Urothelium cell line (cell line): Measurements from ENCODE around the gene NFATC4.

Experiments
- DNase-seq: peaks from one replicate; pipeline ENCODE4 v3.0.0; 2011; ENCODE audit warnings: low spot score, mixed read lengths
- FAIRE-seq: peaks from 2 replicates; lab custom pipeline; 2011; peaks lifted over from hg19 to GRCh38; lab: Jason Lieb, UNC

Gene NFATC4

DNA sequence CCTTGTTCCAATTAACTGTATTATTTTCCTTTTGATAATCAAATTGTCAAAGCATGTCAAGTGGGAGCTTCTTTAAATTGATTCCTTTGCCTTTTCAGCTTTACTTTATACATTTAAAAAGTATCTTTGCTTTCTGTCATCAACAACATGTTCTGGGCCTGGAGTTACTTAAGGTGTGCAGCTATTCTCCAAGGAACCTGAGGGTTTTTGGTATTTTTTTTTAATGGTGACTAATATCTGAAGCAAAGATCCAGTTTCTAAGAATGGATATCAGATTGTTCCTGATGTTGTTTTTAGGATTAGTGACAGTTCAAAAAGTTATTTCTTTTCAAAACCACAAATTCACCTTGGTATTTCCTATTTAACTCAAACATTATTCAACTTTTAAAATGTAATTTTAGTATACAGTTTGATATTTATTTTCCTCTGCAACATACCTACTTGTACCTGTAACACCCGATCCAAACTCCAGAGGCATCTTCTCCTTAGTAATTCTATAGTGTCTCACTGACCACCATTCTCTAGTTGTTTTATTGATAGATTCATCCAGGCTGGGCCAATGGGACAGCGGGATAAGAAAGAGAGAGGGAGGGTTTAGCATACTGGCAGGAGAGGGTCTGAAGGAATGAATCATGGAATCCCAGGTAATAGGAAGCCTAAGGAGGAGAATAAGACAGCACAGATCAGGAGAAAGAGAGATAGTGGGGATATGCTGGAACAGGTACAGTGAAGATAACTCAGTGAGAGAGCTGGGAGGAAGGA, 58.3 kb downstream of the NFATC4 start:
- DNase-seq (no peak), FAIRE-seq (no peak)

GRCh38 chr14:24426912-24427536, 59.0 kb downstream of the NFATC4 start:
- DNase-seq (no peak), FAIRE-seq (no peak)

DNA sequence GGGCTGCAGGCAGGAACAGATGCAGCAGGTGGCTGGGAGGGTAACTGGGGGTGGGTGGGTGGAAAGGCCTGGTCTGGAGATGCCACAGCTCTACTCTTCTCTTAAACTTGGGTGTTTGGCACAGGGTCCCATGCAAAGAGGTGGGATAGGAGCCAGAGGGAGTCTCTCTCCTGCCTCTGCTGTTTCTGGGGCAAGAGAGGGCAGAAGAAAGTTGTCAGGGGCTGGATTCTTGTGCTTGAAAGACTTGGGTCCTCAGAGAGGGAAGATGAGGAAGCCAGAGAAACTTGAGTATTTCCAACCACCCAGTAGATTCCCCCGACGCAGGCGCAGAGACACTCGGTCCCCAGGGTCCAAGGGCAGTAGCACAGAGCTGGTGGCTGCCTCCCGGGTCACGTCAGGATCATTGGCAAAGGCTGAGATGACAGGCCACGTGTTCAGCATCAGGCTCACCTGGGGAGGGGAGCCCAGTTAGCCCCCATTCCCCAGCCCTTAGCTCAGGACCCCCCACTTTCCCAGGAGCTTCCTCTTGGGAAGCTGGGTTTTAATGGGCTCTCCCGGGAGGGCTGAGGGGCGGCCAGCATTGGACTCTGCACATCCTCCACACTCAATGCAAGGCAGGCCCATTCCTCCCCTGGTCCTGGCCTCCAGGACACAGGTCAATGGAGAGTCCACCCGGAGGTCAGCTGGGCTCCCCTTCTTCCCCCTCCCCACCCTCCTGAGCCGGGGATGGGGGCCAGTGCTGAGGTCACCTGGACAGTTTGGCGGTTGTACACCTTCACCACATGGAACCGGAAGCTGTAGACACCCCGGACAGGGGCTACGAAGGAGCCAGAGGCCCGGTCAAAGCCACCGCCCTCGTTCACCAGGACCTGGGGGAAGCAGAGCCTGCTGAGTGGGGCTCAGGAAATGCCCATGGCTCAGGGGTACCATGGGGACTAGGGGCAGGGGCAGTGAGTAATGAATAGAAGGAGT, 59.8 kb downstream of the NFATC4 start:
- no peak for DNase-seq
- FAIRE-seq: no peak

DNA sequence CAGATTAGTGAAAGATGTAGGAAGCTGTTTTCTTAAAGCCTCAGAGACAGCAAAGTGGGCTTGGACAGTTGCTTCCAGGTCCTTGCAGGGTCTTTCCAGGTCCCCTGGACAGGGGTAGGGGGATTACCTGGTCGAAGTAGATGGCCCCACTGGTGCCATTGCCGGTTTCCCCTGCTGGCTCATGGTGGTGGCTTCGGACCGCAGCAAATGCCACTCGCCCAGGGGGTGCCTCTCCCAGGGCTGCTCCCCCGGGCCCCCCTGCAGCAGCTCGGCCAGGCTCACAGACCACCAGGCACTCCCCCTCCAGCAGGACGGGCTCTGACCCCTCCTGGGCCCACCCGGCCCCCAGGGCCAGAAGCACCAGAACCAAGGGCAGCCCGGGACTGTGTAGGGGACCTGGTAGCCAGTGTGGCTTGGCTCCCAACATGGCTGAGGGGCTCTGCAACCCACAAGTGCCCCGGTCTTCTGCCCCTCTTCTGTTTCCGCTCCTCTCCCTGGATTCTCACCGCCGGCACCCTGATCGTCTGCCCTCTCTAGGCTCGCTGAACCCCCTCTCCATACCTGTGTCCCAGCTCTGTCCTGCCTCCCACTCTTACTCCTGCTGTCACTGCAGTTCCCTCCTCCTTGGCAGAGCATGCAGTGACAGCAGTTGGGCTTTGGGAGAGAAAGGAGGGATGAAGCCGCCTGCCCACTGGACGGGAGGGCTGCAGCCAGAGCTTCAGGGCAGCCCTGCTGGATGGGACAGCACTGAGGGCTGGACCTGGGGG, 60.8 kb downstream of the NFATC4 start:
- no peak for DNase-seq
- no peak for FAIRE-seq
